HepG2 (cell line): Measurements from ENCODE around the gene BRD8. TPM values are rescaled to one million over a fixed set of nuclear protein-coding genes. Genes with fewer than 3 reads are reported as not detected.
A peak's percentile ranks its signal among the peaks of the same experiment; 100 is the strongest.

ENCODE experiments used
- ATAC-seq: fragments of 200-7000 bp; cut with Tn5 transposase; 3 replicates; pipeline ENCODE4 v1.9.1; 2020; ENCODE audit warnings: mild to moderate bottlenecking, moderate library complexity
- BruUV-seq: library from RNA; stranded (reverse); fragments of 400-500 nt; replicated peaks from 2 replicates; lab custom pipeline; 2021; lab: Mats Ljungman, UMichigan
- CTCF ChIA-PET: fragments of 300-600 bp; formaldehyde crosslinking; extraction: SDS; loops from one replicate; lab custom pipeline; 2021; ENCODE audit warnings: low total read pairs, inconsistent platforms, low intra/inter-chr PET ratio; lab: Yijun Ruan, JAX
- POLR2A ChIA-PET: fragments of 350-600 bp; sonication (Branson Sonifier 250); formaldehyde crosslinking; loops from one replicate; lab custom pipeline; 2020; ENCODE audit warnings: antibody characterized with exemption, inconsistent platforms; lab: Yijun Ruan, JAX
- DNase-seq: peaks from one replicate; pipeline ENCODE4 v3.0.0-alpha.2; 2015; ENCODE audit warnings: low spot score
- FAIRE-seq: peaks from 3 replicates; lab custom pipeline; 2011; peaks lifted over from hg19 to GRCh38; lab: Jason Lieb, UNC
- H2AFZ ChIP-seq: one replicate; pipeline ENCODE4 v1.6.1; 2011; ENCODE audit warnings: low read length, inconsistent platforms
- H3K27ac ChIP-seq: fragments of 300-600 bp; 3 replicates; pipeline ENCODE4 v1.8.0; 2011; ENCODE audit warnings: mixed run types, mild to moderate bottlenecking, mixed read lengths, low read length, inconsistent platforms; ENCODE audit not compliant: insufficient read depth; ENCODE audit errors: extremely low read length
- H3K27me3 ChIP-seq, 2 experiments: fragments of 200-600 bp in 1 of 2; 2 replicates in 1 of 2; 3 replicates in 1 of 2; pipeline versions ENCODE4 v1.6.0 to v1.8.0; 2011; ENCODE audit warnings: low read length in 2 of 2, mild to moderate bottlenecking in 2 of 2, moderate library complexity in 2 of 2, inconsistent platforms in 1 of 2; ENCODE audit not compliant: insufficient read depth in 2 of 2, control insufficient read depth in 1 of 2
- H3K36me3 ChIP-seq, 2 experiments: fragments of 200-600 bp in 1 of 2; replicated peaks in 1 of 2; 2 replicates in 1 of 2; 3 replicates in 1 of 2; pipeline versions ENCODE4 v1.5.1 to v1.8.0; 2011; ENCODE audit warnings: low read length in 2 of 2, inconsistent platforms in 1 of 2; ENCODE audit not compliant: insufficient read depth in 2 of 2, control insufficient read depth in 1 of 2
- H3K4me1 ChIP-seq: 2 replicates; pipeline ENCODE4 v1.5.1; 2012; ENCODE audit warnings: low read length, inconsistent platforms; ENCODE audit not compliant: insufficient read depth
- H3K4me2 ChIP-seq: 2 replicates; pipeline ENCODE4 v1.6.0; 2011; ENCODE audit warnings: low read depth, low read length, inconsistent platforms
- H3K4me3 ChIP-seq, 3 experiments: fragments of 200-600 bp in 1 of 3; sonication (generic), shearing (Covaris generic) in 1 of 3; replicated peaks in 1 of 3; 2 replicates each; pipeline ENCODE4 v1.5.1; 2011 to 2016; ENCODE audit warnings: low read length in 3 of 3, inconsistent platforms in 2 of 3, low read depth in 2 of 3, mild to moderate bottlenecking in 2 of 3, control low read depth in 1 of 3, mixed read lengths in 1 of 3; ENCODE audit not compliant: insufficient read depth in 1 of 3
- H3K79me2 ChIP-seq: one replicate; pipeline ENCODE4 v1.6.1; 2011; ENCODE audit warnings: low read length, inconsistent platforms; ENCODE audit not compliant: insufficient read depth
- H3K9ac ChIP-seq: 2 replicates; pipeline ENCODE4 v1.6.0; 2011; ENCODE audit warnings: mild to moderate bottlenecking, low read depth, low read length, inconsistent platforms; ENCODE audit not compliant: insufficient read depth
- H3K9me3 ChIP-seq: 2 replicates; pipeline ENCODE4 v1.5.1; 2012; ENCODE audit warnings: mild to moderate bottlenecking, low read length
- H4K20me1 ChIP-seq: 2 replicates; pipeline ENCODE4 v1.6.0; 2011; ENCODE audit warnings: inconsistent platforms, mild to moderate bottlenecking, low read length, moderate library complexity; ENCODE audit not compliant: insufficient read depth
- BRCA1 ChIP-seq: sonication (generic); formaldehyde crosslinking; IDR thresholded peaks from 2 replicates; pipeline ENCODE4 v1.4.0; 2020; ENCODE audit warnings: missing genetic modification reagents
- CAMTA2 ChIP-seq: sonication (generic); formaldehyde crosslinking; IDR thresholded peaks from 2 replicates; pipeline ENCODE4 v1.4.0; 2020; ENCODE audit warnings: mild to moderate bottlenecking, missing genetic modification reagents, borderline replicate concordance
- CBX1 ChIP-seq: IDR thresholded peaks from one replicate; pipeline ENCODE4 v1.6.1; 2016; ENCODE audit warnings: antibody characterized with exemption, low read depth
- ERF ChIP-seq: IDR thresholded peaks from 2 replicates; pipeline ENCODE4 v1.6.1; 2018; ENCODE audit warnings: missing biosample characterization, missing genetic modification reagents
- FOXC1 ChIP-seq: sonication (generic); formaldehyde crosslinking; IDR thresholded peaks from 2 replicates; pipeline ENCODE4 v1.8.0; 2022; ENCODE audit warnings: mild to moderate bottlenecking, missing genetic modification reagents, borderline replicate concordance
- GATAD1 ChIP-seq: IDR thresholded peaks from 2 replicates; pipeline ENCODE4 v1.6.1; 2016; ENCODE audit warnings: missing genetic modification reagents, missing compliant biosample characterization
- HOXD1 ChIP-seq: sonication (generic); formaldehyde crosslinking; IDR thresholded peaks from 2 replicates; pipeline ENCODE4 v1.5.0; 2020; ENCODE audit warnings: missing genetic modification reagents
- MTF2 ChIP-seq: sonication (generic); formaldehyde crosslinking; IDR thresholded peaks from 2 replicates; pipeline ENCODE4 v1.5.0; 2020; ENCODE audit warnings: missing genetic modification reagents, borderline replicate concordance
- NFKB2 ChIP-seq: sonication (generic); formaldehyde crosslinking; IDR thresholded peaks from 2 replicates; pipeline ENCODE4 v1.4.0; 2020; ENCODE audit warnings: missing genetic modification reagents, borderline replicate concordance
- SALL2 ChIP-seq: sonication (generic); formaldehyde crosslinking; IDR thresholded peaks from 2 replicates; pipeline ENCODE4 v1.8.1; 2023; ENCODE audit warnings: mild to moderate bottlenecking, missing genetic modification reagents, inconsistent platforms
- U2AF1 ChIP-seq: fragments of 200-400 bp; formaldehyde crosslinking; optimal IDR thresholded peaks from 2 replicates; pipeline ENCODE3; 2017; ENCODE audit warnings: mild to moderate bottlenecking, low read depth, low read length
- ZNF232 ChIP-seq: sonication (generic); formaldehyde crosslinking; IDR thresholded peaks from 2 replicates; pipeline ENCODE4 v1.4.0; 2020; ENCODE audit warnings: missing genetic modification reagents, borderline replicate concordance
- ZNF251 ChIP-seq: sonication (generic); formaldehyde crosslinking; IDR thresholded peaks from 2 replicates; pipeline ENCODE4 v1.9.0; 2021; ENCODE audit warnings: mild to moderate bottlenecking, missing genetic modification reagents
- ZNF777 ChIP-seq: sonication (generic); formaldehyde crosslinking; IDR thresholded peaks from 2 replicates; pipeline ENCODE4 v1.4.0; 2020; ENCODE audit warnings: missing genetic modification reagents
- WGBS: methylation state at CpG from one replicate; pipeline ENCODE4 v1.1.6; 2017; ENCODE audit warnings: low lambda C conversion rate; 5-methylcytosine and 5-hydroxymethylcytosine counted together
- in situ Hi-C: cut with HindIII; loops from 2 replicates; pipeline ENCODE4 v1.10.0; 2017; ENCODE audit warnings: low pct_unique_long_range_greater_than_20kb; ENCODE audit not compliant: extremely low pct_ligation_motif_present
- intact Hi-C: fragments of 100-400 bp; cut with micrococcal nuclease; formaldehyde crosslinking; loops from one replicate; pipeline ENCODE4 v1.10.0; 2022; ENCODE audit not compliant: unreplicated experiment
- polyA plus RNA-seq, 8 experiments: library from polyadenylated mRNA; depleted of rRNA in 3 of 8; stranded (reverse) in 7 of 8; unstranded in 1 of 8; fragments of >200 nt; fragmentation: Illumina TruSeq in 4 of 8; extraction: Trizol in 4 of 8; gene quantifications; 2 replicates each; pipeline versions ENCODE4 v1.2.1 to v1.2.3, GENCODE V29; 2011 to 2016; ENCODE audit warnings: low read depth in 4 of 8, missing spikeins in 1 of 8, mixed read lengths in 1 of 8; ENCODE audit not compliant: insufficient read depth in 1 of 8
- total RNA-seq, 5 experiments: library from RNA; depleted of rRNA; stranded (reverse); fragments of >200 nt; fragmentation: Illumina TruSeq; extraction: Trizol; gene quantifications; 2 replicates each; pipeline ENCODE4 v1.2.3, GENCODE V29; 2016; ENCODE audit warnings: low read depth in 1 of 5
- TF ChIP-seq, protein P1 (sequence below): sonication (generic); formaldehyde crosslinking; IDR thresholded peaks from 2 replicates; pipeline ENCODE4 v1.4.0; 2020; ENCODE audit warnings: missing genetic modification reagents, borderline replicate concordance
- TF ChIP-seq, protein P2 (sequence below): sonication (generic); formaldehyde crosslinking; IDR thresholded peaks from 2 replicates; pipeline ENCODE4 v1.8.1; 2023; ENCODE audit warnings: missing genetic modification reagents, mild to moderate bottlenecking, borderline replicate concordance

The BRD8 gene
- total and polyA plus RNA-seq, 2 of the 13 experiments (the other 11 are each of a cell fraction or from before 2014, with no cell fraction given) = 62.5 to 71.1 TPM

DNA sequence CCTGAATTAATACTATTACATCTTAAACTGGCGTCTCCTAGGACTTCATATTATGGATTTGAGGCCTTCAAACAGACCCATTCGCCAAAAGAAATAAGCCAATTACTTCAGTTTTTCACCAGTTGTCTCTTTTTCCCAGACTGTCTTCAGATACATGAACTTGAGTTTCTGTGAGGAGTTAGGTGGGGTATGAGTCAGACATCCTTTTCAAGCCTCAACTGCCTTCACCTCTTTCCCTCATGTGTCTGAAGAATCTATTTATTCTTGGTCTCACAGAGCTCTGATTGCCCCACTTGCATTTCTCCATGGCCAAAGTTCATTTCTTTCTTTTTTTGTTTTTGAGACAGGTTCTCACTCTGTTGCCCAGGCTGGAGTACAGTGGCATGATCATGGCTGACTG lies 82.1 kb downstream of the BRD8 start:
- in situ Hi-C loops (no loop called here), intact Hi-C loops (no loop called here)
- CTCF ChIA-PET = no interaction called here
- Histone ChIP-seq H2AFZ (no peak overlapping the region), H3K79me2 (no peaks in the 10 kb centered on the region), H3K4me3 (no peak overlapping the region), H3K36me3 (no peaks in the 10 kb centered on the region), H4K20me1 (no peaks in the 10 kb centered on the region), H3K4me2 (peak overlapping the region; percentile 67), H3K4me1 (peaks cover 62% of the 10 kb centered on the region), H3K9ac (no peak overlapping the region), H3K27ac (peak overlapping the region; percentile 61), H3K9me3 (no peaks in the 10 kb centered on the region), H3K27me3 (no peaks in the 10 kb centered on the region)
- no peak for FAIRE-seq
- BruUV-seq = no TSS peak
- 69% methylated on average over 2 of the region's 2 CpGs for WGBS
- POLR2A ChIA-PET = no interaction called here
- TF ChIP-seq, protein P1, sequence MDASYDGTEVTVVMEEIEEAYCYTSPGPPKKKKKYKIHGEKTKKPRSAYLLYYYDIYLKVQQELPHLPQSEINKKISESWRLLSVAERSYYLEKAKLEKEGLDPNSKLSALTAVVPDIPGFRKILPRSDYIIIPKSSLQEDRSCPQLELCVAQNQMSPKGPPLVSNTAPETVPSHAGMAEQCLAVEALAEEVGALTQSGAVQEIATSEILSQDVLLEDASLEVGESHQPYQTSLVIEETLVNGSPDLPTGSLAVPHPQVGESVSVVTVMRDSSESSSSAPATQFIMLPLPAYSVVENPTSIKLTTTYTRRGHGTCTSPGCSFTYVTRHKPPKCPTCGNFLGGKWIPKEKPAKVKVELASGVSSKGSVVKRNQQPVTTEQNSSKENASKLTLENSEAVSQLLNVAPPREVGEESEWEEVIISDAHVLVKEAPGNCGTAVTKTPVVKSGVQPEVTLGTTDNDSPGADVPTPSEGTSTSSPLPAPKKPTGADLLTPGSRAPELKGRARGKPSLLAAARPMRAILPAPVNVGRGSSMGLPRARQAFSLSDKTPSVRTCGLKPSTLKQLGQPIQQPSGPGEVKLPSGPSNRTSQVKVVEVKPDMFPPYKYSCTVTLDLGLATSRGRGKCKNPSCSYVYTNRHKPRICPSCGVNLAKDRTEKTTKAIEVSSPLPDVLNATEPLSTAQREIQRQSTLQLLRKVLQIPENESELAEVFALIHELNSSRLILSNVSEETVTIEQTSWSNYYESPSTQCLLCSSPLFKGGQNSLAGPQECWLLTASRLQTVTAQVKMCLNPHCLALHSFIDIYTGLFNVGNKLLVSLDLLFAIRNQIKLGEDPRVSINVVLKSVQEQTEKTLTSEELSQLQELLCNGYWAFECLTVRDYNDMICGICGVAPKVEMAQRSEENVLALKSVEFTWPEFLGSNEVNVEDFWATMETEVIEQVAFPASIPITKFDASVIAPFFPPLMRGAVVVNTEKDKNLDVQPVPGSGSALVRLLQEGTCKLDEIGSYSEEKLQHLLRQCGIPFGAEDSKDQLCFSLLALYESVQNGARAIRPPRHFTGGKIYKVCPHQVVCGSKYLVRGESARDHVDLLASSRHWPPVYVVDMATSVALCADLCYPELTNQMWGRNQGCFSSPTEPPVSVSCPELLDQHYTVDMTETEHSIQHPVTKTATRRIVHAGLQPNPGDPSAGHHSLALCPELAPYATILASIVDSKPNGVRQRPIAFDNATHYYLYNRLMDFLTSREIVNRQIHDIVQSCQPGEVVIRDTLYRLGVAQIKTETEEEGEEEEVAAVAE = no peak
- no peak for TF ChIP-seq ERF (CRISPR knock-in tag)
- no peak for TF ChIP-seq NFKB2 (CRISPR knock-in tag)
- no peak for TF ChIP-seq ZNF777 (CRISPR knock-in tag)
- TF ChIP-seq CAMTA2 = no peak
- TF ChIP-seq GATAD1 (CRISPR knock-in tag) = no peak
- no peak for TF ChIP-seq MTF2 (CRISPR knock-in tag)
- no peak for TF ChIP-seq FOXC1 (CRISPR knock-in tag)
- TF ChIP-seq, protein P2, sequence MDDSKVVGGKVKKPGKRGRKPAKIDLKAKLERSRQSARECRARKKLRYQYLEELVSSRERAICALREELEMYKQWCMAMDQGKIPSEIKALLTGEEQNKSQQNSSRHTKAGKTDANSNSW = no peak
- no peak for TF ChIP-seq BRCA1 (CRISPR knock-in tag)
- no peak for TF ChIP-seq SALL2 (CRISPR knock-in tag)
- TF ChIP-seq U2AF1 = no peak
- no peak for TF ChIP-seq HOXD1 (CRISPR knock-in tag)
- no peak for TF ChIP-seq ZNF251 (CRISPR knock-in tag)
- no peak for TF ChIP-seq ZNF232
- TF ChIP-seq CBX1 = no peak
- TF ChIP-seq, all 625 proteins: peak for 0
- DNase-seq (no peak), ATAC-seq (no peak)
